ENCODE measurements around the gene FAM181B. TPM values are rescaled to one million over a fixed set of nuclear protein-coding genes. Genes with fewer than 3 reads are reported as not detected.

FAM181B gene
- total and polyA plus RNA-seq, 2 experiments from 2014 or later, result 0.63 to 1.3 TPM

DNA sequence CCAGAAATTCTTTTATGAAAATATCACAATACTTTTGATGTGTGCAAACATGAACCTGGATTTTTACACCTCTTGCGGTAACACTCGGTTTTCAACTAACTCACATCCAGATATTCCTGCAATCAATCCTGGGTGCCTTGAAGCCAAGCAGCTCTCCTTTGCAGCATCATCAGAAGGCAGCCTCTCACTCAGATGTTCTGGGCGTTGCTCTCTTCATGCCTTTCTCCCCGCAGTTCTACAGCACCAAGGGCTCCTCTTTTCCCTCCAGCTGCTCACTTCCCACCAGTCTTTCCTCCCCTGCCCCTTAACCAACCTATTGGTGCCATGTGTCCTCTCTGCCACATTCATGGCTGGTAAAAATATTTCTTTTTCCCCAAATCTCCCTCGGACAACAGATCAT is 2.9 kb downstream of the FAM181B start:
- H3K27me3 ChIP-seq, result peaks cover 65% of the 10 kb centered on the region
- no peaks in the 10 kb centered on the region for H3K9me3 ChIP-seq (ENCODE audit: low read depth)
- TF ChIP-seq EZH2 (IDR thresholded peaks at IDR 0.05; ENCODE audit: borderline replicate concordance), result no peak
- TF ChIP-seq, protein P1, sequence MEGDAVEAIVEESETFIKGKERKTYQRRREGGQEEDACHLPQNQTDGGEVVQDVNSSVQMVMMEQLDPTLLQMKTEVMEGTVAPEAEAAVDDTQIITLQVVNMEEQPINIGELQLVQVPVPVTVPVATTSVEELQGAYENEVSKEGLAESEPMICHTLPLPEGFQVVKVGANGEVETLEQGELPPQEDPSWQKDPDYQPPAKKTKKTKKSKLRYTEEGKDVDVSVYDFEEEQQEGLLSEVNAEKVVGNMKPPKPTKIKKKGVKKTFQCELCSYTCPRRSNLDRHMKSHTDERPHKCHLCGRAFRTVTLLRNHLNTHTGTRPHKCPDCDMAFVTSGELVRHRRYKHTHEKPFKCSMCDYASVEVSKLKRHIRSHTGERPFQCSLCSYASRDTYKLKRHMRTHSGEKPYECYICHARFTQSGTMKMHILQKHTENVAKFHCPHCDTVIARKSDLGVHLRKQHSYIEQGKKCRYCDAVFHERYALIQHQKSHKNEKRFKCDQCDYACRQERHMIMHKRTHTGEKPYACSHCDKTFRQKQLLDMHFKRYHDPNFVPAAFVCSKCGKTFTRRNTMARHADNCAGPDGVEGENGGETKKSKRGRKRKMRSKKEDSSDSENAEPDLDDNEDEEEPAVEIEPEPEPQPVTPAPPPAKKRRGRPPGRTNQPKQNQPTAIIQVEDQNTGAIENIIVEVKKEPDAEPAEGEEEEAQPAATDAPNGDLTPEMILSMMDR (IDR thresholded peaks at IDR 0.05; ENCODE audit: poor library complexity), result no peak
- no peak for TF ChIP-seq EZH2phosphoT487 (IDR thresholded peaks at IDR 0.05; ENCODE audit: low read depth, severe bottlenecking, unreplicated experiment)
- no peaks in the 10 kb centered on the region for H3K9me2 ChIP-seq (replicated peaks; ENCODE audit: insufficient read depth)
- H3K4me1 ChIP-seq (ENCODE audit: insufficient read depth), result no peaks in the 10 kb centered on the region
- no peak for DNase-seq (ENCODE audit: low spot score)
- H3K4me3 ChIP-seq, result no peak overlapping the region
- no peak overlapping the region for H2AFZ ChIP-seq
- H3K79me2 ChIP-seq, result no peaks in the 10 kb centered on the region
- no peaks in the 10 kb centered on the region for H3K36me3 ChIP-seq (replicated peaks; ENCODE audit: insufficient read depth, low read depth)
- no peak overlapping the region for H3K27ac ChIP-seq
- no peak overlapping the region for H3K4me2 ChIP-seq
- 48% methylated on average over 5 of the region's 5 CpGs for WGBS (ENCODE audit: low lambda C conversion rate, missing lambda C conversion rate)
- H4K20me1 ChIP-seq (ENCODE audit: insufficient read depth, poor library complexity, severe bottlenecking), result no peaks in the 10 kb centered on the region

DNA sequence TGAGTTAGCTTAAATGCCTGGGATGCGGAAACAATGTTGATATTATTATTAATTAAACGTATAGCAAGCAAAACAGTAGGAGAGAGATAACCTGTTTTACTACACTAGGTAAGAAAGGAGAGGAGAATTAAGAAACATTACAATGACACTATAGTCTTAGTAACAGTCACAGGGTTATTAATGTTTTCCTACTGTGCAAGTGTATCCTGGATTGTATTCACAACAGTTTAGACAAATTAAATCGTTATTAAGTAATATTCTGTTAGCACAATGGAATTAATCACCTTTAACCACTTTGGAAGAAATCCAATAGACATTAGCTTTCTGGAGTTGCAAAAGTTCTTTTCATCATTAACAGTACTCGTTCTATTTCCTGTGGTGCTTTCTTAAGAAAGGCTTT is 3.4 kb downstream of the FAM181B start:
- Histone ChIP-seq H3K4me2 (no peak overlapping the region), H3K27me3 (peaks cover 64% of the 10 kb centered on the region), H3K9me2 (replicated peaks; ENCODE audit: insufficient read depth) (no peaks in the 10 kb centered on the region), H3K27ac (no peak overlapping the region), H3K79me2 (no peaks in the 10 kb centered on the region), H3K4me1 (ENCODE audit: insufficient read depth) (no peaks in the 10 kb centered on the region), H3K4me3 (no peak overlapping the region), H3K36me3 (replicated peaks; ENCODE audit: insufficient read depth, low read depth) (no peaks in the 10 kb centered on the region), H2AFZ (no peak overlapping the region), H3K9me3 (ENCODE audit: low read depth) (no peaks in the 10 kb centered on the region), H4K20me1 (ENCODE audit: insufficient read depth, poor library complexity, severe bottlenecking) (no peaks in the 10 kb centered on the region)
- DNase-seq (ENCODE audit: low spot score), result no peak
- WGBS (ENCODE audit: low lambda C conversion rate, missing lambda C conversion rate), result 83% methylated on average over 4 of the region's 4 CpGs
- TF ChIP-seq EZH2phosphoT487 (IDR thresholded peaks at IDR 0.05; ENCODE audit: low read depth, severe bottlenecking, unreplicated experiment) (no peak), EZH2 (IDR thresholded peaks at IDR 0.05; ENCODE audit: borderline replicate concordance) (no peak)
- TF ChIP-seq, protein P1 (IDR thresholded peaks at IDR 0.05; ENCODE audit: poor library complexity), result no peak

GRCh38 chr11:82724026-82724425 is 9.6 kb downstream of the FAM181B start:
- Histone ChIP-seq H3K4me1 (ENCODE audit: insufficient read depth) (no peaks in the 10 kb centered on the region), H3K27ac (no peak overlapping the region), H3K4me3 (no peak overlapping the region), H4K20me1 (ENCODE audit: insufficient read depth, poor library complexity, severe bottlenecking) (no peaks in the 10 kb centered on the region), H3K36me3 (replicated peaks; ENCODE audit: insufficient read depth, low read depth) (no peaks in the 10 kb centered on the region), H3K9me3 (ENCODE audit: low read depth) (no peaks in the 10 kb centered on the region), H3K9me2 (replicated peaks; ENCODE audit: insufficient read depth) (no peaks in the 10 kb centered on the region), H3K27me3 (peaks cover 14% of the 10 kb centered on the region), H3K4me2 (no peak overlapping the region), H2AFZ (no peak overlapping the region), H3K79me2 (no peaks in the 10 kb centered on the region)
- TF ChIP-seq EZH2phosphoT487 (IDR thresholded peaks at IDR 0.05; ENCODE audit: low read depth, severe bottlenecking, unreplicated experiment) (no peak), EZH2 (IDR thresholded peaks at IDR 0.05; ENCODE audit: borderline replicate concordance) (no peak)
- TF ChIP-seq, protein P1 (IDR thresholded peaks at IDR 0.05; ENCODE audit: poor library complexity), result no peak
- 52% methylated on average over 5 of the region's 5 CpGs for WGBS (ENCODE audit: low lambda C conversion rate, missing lambda C conversion rate)
- DNase-seq (ENCODE audit: low spot score), result no peak

DNA sequence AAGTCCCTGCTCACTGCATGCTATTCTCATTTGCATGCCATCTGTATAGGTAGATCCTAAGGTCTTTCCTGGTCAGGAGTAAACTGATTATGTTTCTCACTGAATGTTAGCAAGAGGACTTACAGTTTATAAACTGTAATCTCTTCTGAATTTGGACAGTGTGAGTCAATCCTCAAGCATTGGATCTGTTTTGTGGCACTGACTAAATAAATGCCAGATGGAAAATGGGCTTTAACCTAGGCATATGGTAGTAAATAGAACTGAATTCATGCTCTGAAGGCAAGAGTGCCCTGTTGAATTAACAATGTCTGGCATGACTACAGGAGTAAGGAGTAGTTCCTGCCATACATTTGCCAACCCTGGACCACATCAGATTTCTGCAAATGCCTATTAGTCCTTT is 11.4 kb downstream of the FAM181B start:
- no peaks in the 10 kb centered on the region for H3K79me2 ChIP-seq
- no peaks in the 10 kb centered on the region for H3K4me1 ChIP-seq (ENCODE audit: insufficient read depth)
- H3K4me3 ChIP-seq, result no peak overlapping the region
- H3K27me3 ChIP-seq, result peaks cover 11% of the 10 kb centered on the region
- H2AFZ ChIP-seq, result no peak overlapping the region
- DNase-seq (ENCODE audit: low spot score), result no peak
- no peak for TF ChIP-seq EZH2 (IDR thresholded peaks at IDR 0.05; ENCODE audit: borderline replicate concordance)
- H3K27ac ChIP-seq, result no peak overlapping the region
- no peak overlapping the region for H3K4me2 ChIP-seq
- no peaks in the 10 kb centered on the region for H4K20me1 ChIP-seq (ENCODE audit: insufficient read depth, poor library complexity, severe bottlenecking)
- H3K9me3 ChIP-seq (ENCODE audit: low read depth), result no peaks in the 10 kb centered on the region
- no peaks in the 10 kb centered on the region for H3K9me2 ChIP-seq (replicated peaks; ENCODE audit: insufficient read depth)
- H3K36me3 ChIP-seq (replicated peaks; ENCODE audit: insufficient read depth, low read depth), result no peaks in the 10 kb centered on the region

Data from hepatocyte (in vitro differentiated cells).